Hepatocyte (in vitro differentiated cells): Measurements from ENCODE around the gene OVOL3. TPM values are rescaled to one million over a fixed set of nuclear protein-coding genes. Genes with fewer than 3 reads are reported as not detected.

Experiments used
- DNase-seq: peaks from one replicate; pipeline ENCODE4 v3.0.0-alpha.2; 2016; ENCODE audit warnings: low spot score
- H2AFZ ChIP-seq: fragments of 200-600 bp; sonication (generic); 2 replicates; pipeline ENCODE4 v1.6.0; 2016; ENCODE audit warnings: antibody characterized with exemption, mild to moderate bottlenecking
- H3K27ac ChIP-seq: fragments of 200-600 bp; sonication (generic); 2 replicates; pipeline ENCODE4 v1.5.1; 2016; ENCODE audit warnings: mild to moderate bottlenecking
- H3K27me3 ChIP-seq: fragments of 200-600 bp; sonication (generic); 2 replicates; pipeline ENCODE4 v1.6.1; 2016
- H3K36me3 ChIP-seq: fragments of 200-600 bp; sonication (generic); replicated peaks from 2 replicates; pipeline ENCODE4 v1.5.1; 2016; ENCODE audit warnings: low read depth; ENCODE audit not compliant: insufficient read depth
- H3K4me1 ChIP-seq: fragments of 200-600 bp; sonication (generic); 2 replicates; pipeline ENCODE4 v1.5.1; 2016; ENCODE audit warnings: mild to moderate bottlenecking, moderate library complexity; ENCODE audit not compliant: insufficient read depth
- H3K4me2 ChIP-seq: fragments of 200-600 bp; sonication (generic); 2 replicates; pipeline ENCODE4 v1.6.0; 2016
- H3K4me3 ChIP-seq: fragments of 200-600 bp; sonication (generic); 2 replicates; pipeline ENCODE4 v1.5.1; 2016; ENCODE audit warnings: mild to moderate bottlenecking
- H3K79me2 ChIP-seq: fragments of 200-600 bp; sonication (generic); 2 replicates; pipeline ENCODE4 v1.6.0; 2017; ENCODE audit warnings: mild to moderate bottlenecking
- H3K9me2 ChIP-seq: fragments of 200-600 bp; sonication (generic); replicated peaks from 2 replicates; pipeline ENCODE4 v1.6.0; 2017; ENCODE audit warnings: mild to moderate bottlenecking; ENCODE audit not compliant: insufficient read depth
- H3K9me3 ChIP-seq: fragments of 200-600 bp; sonication (generic); 2 replicates; pipeline ENCODE4 v1.5.1; 2016; ENCODE audit warnings: low read depth, mild to moderate bottlenecking
- H4K20me1 ChIP-seq: fragments of 200-600 bp; sonication (generic); 2 replicates; pipeline ENCODE4 v1.6.0; 2016; ENCODE audit warnings: mild to moderate bottlenecking; ENCODE audit not compliant: insufficient read depth, poor library complexity, severe bottlenecking
- EZH2 ChIP-seq: fragments of 200-600 bp; sonication (generic); IDR thresholded peaks from 2 replicates; pipeline ENCODE4 v1.6.1; 2016; ENCODE audit warnings: antibody characterized with exemption, mild to moderate bottlenecking, borderline replicate concordance
- EZH2phosphoT487 ChIP-seq: fragments of 200-600 bp; sonication (generic); IDR thresholded peaks from one replicate; pipeline ENCODE4 v1.6.1; 2018; ENCODE audit warnings: antibody characterized with exemption, mild to moderate bottlenecking, low read depth, moderate library complexity; ENCODE audit not compliant: unreplicated experiment, severe bottlenecking
- WGBS: methylation state at CpG from one replicate; pipeline ENCODE4 v1.1.6; 2016; ENCODE audit warnings: low lambda C conversion rate; ENCODE audit errors: missing lambda C conversion rate; 5-methylcytosine and 5-hydroxymethylcytosine counted together
- polyA plus RNA-seq: library from polyadenylated mRNA; unstranded; fragments of >200 nt; fragmentation: Nextera tagmentation; extraction: Ambion mirVana; gene quantifications from 2 replicates; pipeline ENCODE4 v1.2.1, GENCODE V29; 2016
- total RNA-seq: library from RNA; depleted of rRNA; stranded (reverse); fragments of >200 nt; gene quantifications from 2 replicates; pipeline ENCODE4 v1.2.3, GENCODE V29; 2014
- TF ChIP-seq, protein P1 (sequence below): fragments of 200-600 bp; sonication (generic); IDR thresholded peaks from 2 replicates; pipeline ENCODE4 v1.5.1; 2016; ENCODE audit warnings: antibody characterized with exemption, mild to moderate bottlenecking; ENCODE audit not compliant: poor library complexity

OVOL3 gene
- total and polyA plus RNA-seq, 2 experiments from 2014 or later, result not detected

GRCh38 chr19:36108684-36109083 lies 2.3 kb upstream of the OVOL3 start:
- H2AFZ ChIP-seq, result no peak overlapping the region
- no peaks in the 10 kb centered on the region for H3K27me3 ChIP-seq
- no peaks in the 10 kb centered on the region for H3K9me3 ChIP-seq
- no peak overlapping the region for H3K4me3 ChIP-seq
- no peaks in the 10 kb centered on the region for H3K36me3 ChIP-seq
- 92% methylated on average over 3 of the region's 3 CpGs for WGBS
- no peak for TF ChIP-seq EZH2
- no peak for TF ChIP-seq EZH2phosphoT487
- TF ChIP-seq, protein P1, sequence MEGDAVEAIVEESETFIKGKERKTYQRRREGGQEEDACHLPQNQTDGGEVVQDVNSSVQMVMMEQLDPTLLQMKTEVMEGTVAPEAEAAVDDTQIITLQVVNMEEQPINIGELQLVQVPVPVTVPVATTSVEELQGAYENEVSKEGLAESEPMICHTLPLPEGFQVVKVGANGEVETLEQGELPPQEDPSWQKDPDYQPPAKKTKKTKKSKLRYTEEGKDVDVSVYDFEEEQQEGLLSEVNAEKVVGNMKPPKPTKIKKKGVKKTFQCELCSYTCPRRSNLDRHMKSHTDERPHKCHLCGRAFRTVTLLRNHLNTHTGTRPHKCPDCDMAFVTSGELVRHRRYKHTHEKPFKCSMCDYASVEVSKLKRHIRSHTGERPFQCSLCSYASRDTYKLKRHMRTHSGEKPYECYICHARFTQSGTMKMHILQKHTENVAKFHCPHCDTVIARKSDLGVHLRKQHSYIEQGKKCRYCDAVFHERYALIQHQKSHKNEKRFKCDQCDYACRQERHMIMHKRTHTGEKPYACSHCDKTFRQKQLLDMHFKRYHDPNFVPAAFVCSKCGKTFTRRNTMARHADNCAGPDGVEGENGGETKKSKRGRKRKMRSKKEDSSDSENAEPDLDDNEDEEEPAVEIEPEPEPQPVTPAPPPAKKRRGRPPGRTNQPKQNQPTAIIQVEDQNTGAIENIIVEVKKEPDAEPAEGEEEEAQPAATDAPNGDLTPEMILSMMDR, result no peak
- no peaks in the 10 kb centered on the region for H3K9me2 ChIP-seq
- H3K4me2 ChIP-seq, result no peak overlapping the region
- no peaks in the 10 kb centered on the region for H4K20me1 ChIP-seq
- no peak for DNase-seq
- peaks cover 3% of the 10 kb centered on the region for H3K4me1 ChIP-seq
- no peak overlapping the region for H3K27ac ChIP-seq
- peaks cover 2% of the 10 kb centered on the region for H3K79me2 ChIP-seq

- H3K36me3 ChIP-seq, result no peaks in the 10 kb centered on the region
- no peak overlapping the region for H2AFZ ChIP-seq
- no peak overlapping the region for H3K4me2 ChIP-seq
- TF ChIP-seq EZH2phosphoT487, result no peak
- TF ChIP-seq, protein P1, result no peak
- TF ChIP-seq EZH2, result no peak
- no peaks in the 10 kb centered on the region for H3K27me3 ChIP-seq
- H3K4me1 ChIP-seq, result peaks cover 8% of the 10 kb centered on the region
- no peak overlapping the region for H3K27ac ChIP-seq
- 86% methylated on average over 12 of the region's 13 CpGs for WGBS
- H3K9me2 ChIP-seq, result no peaks in the 10 kb centered on the region
- DNase-seq, result no peak
- no peak overlapping the region for H3K4me3 ChIP-seq
- H3K9me3 ChIP-seq, result no peaks in the 10 kb centered on the region
- peaks cover 12% of the 10 kb centered on the region for H3K79me2 ChIP-seq
- no peaks in the 10 kb centered on the region for H4K20me1 ChIP-seq
These were observed 227 bp downstream of the OVOL3 start for GRCh38 chr19:36111200-36111539.

DNA sequence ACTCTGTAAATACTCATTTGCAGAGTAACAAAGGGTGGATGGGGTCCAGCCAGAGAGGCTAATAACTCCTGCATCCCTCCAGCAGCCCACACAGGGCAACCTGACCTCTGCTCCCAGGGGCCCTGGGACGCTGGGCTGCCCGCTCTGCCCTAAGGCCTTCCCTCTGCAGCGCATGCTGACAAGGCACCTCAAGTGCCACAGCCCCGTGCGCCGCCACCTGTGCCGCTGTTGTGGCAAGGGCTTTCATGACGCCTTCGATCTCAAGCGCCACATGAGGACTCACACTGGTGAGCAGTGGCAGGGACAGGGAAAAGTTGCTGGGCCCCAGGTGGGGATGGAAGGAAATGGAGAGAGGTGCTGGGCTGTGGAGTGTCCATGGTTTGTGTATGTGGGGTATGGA lies 1.7 kb downstream of the OVOL3 start:
- no peaks in the 10 kb centered on the region for H3K27me3 ChIP-seq
- no peaks in the 10 kb centered on the region for H4K20me1 ChIP-seq
- H2AFZ ChIP-seq, result no peak overlapping the region
- no peak for DNase-seq
- TF ChIP-seq, protein P1, result no peak
- TF ChIP-seq EZH2phosphoT487 (no peak), EZH2 (no peak)
- H3K4me1 ChIP-seq, result peaks cover 12% of the 10 kb centered on the region
- no peaks in the 10 kb centered on the region for H3K9me2 ChIP-seq
- no peak overlapping the region for H3K4me2 ChIP-seq
- no peak overlapping the region for H3K4me3 ChIP-seq
- WGBS, result 94% methylated on average over 10 of the region's 10 CpGs
- no peak overlapping the region for H3K27ac ChIP-seq
- no peaks in the 10 kb centered on the region for H3K36me3 ChIP-seq
- no peaks in the 10 kb centered on the region for H3K9me3 ChIP-seq
- H3K79me2 ChIP-seq, result peaks cover 27% of the 10 kb centered on the region

GRCh38 chr19:36113425-36113824 lies 2.5 kb downstream of the OVOL3 start:
- Histone ChIP-seq H4K20me1 (no peaks in the 10 kb centered on the region), H3K9me3 (no peaks in the 10 kb centered on the region), H3K27ac (no peak overlapping the region), H2AFZ (no peak overlapping the region), H3K4me3 (peak overlapping the region; percentile 79), H3K36me3 (no peaks in the 10 kb centered on the region), H3K79me2 (peaks cover 32% of the 10 kb centered on the region), H3K9me2 (no peaks in the 10 kb centered on the region), H3K27me3 (no peaks in the 10 kb centered on the region), H3K4me1 (peaks cover 12% of the 10 kb centered on the region), H3K4me2 (peak overlapping the region; percentile 78)
- DNase-seq, result no peak
- WGBS, result 96% methylated on average over 34 of the region's 34 CpGs
- TF ChIP-seq, protein P1, result no peak
- no peak for TF ChIP-seq EZH2phosphoT487
- TF ChIP-seq EZH2, result no peak
